GM20000 (cell line): Measurements from ENCODE around the gene PBX1.

Source experiments
- DNase-seq: peaks from one replicate; pipeline ENCODE4 v3.0.0; 2012; ENCODE audit warnings: low spot score
- TF ChIP-seq, protein P1 (sequence below): IDR thresholded peaks from 2 replicates; pipeline ENCODE4 v1.5.1; 2012; ENCODE audit warnings: mild to moderate bottlenecking, control low read depth; ENCODE audit errors: extremely low read depth, missing control alignments

The PBX1 gene

DNA sequence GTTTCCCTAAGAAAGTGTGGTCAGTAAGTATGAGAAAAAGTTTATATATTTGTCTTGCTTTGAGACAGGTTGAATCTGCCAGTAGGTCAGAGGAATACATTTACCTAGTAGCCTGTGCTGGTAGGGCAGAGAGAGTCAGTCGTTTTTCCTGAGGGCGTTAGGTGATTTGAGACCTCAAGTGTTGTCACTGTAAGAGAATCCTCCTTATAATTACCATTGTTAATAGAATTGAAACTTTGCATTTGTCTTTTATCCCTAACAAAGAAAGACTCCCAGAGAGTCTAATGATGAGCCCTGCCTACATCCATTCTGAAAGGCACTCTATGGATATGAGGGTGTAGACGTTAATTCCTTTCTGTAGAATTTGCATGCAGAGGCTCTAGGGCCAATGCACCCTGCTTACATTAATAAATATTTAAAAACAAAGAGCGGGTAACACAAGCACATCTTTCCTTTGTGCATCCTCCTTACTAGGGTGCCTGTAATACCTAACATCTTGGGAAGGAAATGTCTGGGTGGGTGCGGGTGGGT, 16.4 kb downstream of the PBX1 start:
- TF ChIP-seq, protein P1, sequence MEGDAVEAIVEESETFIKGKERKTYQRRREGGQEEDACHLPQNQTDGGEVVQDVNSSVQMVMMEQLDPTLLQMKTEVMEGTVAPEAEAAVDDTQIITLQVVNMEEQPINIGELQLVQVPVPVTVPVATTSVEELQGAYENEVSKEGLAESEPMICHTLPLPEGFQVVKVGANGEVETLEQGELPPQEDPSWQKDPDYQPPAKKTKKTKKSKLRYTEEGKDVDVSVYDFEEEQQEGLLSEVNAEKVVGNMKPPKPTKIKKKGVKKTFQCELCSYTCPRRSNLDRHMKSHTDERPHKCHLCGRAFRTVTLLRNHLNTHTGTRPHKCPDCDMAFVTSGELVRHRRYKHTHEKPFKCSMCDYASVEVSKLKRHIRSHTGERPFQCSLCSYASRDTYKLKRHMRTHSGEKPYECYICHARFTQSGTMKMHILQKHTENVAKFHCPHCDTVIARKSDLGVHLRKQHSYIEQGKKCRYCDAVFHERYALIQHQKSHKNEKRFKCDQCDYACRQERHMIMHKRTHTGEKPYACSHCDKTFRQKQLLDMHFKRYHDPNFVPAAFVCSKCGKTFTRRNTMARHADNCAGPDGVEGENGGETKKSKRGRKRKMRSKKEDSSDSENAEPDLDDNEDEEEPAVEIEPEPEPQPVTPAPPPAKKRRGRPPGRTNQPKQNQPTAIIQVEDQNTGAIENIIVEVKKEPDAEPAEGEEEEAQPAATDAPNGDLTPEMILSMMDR: no peak
- no peak for DNase-seq

DNA sequence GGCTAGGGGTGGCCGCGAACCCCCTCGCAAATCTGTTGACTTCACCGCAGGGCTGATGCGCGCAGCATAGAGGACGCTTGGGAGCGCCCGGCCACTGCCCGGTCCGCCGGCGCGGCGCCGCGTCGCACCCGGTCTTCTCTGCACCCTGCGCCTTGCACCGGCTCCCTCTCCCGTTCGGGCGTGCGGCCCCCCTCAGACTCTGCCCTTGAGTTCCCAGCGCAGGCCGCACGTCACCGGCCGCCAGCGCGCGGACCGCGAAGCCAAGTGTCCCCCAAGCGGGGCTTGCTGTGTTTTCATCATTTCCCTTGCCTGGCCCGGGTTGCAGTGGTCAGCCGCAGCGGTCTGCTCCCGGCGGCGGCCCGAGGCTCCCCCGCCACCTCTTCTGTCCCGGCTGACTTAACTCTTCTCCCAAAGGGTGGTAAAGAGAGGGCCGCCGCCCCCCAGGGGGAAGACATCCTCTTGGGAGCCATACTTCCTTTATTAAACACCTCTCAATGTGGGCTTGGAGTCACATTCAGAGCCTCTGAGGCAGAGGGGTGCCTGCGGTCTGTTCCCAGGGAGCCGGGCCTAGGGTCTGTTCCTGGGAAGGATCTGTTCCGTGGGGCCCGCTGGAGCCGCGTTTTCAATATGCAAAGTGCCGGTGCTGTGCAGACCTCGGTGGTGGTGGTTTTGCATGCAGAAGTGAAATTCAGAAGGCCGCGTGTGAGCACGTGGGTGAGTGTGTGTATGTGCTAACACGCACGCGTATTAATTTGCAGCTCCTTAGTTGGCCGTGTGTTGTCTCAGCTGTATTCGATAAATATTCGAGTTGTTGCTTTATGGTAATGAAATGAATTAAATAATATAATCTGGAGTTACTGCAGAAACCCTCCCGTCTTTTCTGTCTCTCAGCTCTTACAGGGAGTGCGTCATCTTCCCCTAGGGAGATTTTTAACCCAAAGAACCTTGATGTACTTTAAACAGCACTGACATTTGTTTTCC, 17.6 kb downstream of the PBX1 start:
- TF ChIP-seq, protein P1: no peak
- DNase-seq: no peak

DNA sequence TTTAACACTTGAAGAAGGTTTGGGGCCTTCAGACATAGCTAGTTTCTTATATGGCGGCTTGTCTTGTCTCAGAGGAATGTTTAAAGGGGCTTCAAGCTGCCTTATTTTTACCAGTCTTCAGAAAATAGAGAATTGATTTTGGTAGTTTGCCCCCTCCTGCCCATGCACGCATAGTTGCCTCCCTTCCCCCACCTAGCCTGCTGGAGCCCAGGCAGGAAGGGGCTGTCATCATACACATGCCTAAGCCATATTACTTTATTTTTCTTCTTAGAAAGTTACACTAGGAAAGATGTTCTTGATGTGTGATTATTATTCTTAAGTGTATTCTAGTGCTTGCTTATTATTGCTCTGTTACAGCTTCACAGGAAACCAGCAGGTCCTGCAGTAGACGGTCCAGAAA, 18.3 kb downstream of the PBX1 start:
- DNase-seq: no peak
- TF ChIP-seq, protein P1: no peak

GRCh38 chr1:164578479-164579200, 19.7 kb downstream of the PBX1 start:
- TF ChIP-seq, protein P1: no peak
- DNase-seq: no peak

GRCh38 chr1:164579381-164579780, 20.4 kb downstream of the PBX1 start:
- no peak for DNase-seq
- TF ChIP-seq, protein P1: no peak

DNA sequence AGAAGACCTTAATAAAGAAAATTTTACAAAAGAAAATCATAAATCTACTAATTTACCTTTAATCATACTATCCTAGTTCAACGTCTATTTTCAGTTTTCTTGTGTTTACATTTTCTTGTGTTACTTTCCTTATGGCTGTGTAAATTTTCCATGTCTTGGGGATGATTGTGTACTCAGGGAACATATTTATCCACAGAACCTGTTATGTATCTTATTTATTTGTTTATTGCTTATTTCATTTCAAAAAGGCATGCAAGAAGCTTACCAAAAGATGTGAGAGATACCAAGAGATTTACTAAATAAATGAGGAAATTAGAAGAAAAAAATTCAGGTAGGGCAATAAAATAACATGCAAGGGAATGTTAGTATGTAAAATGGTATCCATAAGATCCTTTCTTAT, 22.8 kb downstream of the PBX1 start:
- DNase-seq: no peak
- TF ChIP-seq, protein P1: no peak

DNA sequence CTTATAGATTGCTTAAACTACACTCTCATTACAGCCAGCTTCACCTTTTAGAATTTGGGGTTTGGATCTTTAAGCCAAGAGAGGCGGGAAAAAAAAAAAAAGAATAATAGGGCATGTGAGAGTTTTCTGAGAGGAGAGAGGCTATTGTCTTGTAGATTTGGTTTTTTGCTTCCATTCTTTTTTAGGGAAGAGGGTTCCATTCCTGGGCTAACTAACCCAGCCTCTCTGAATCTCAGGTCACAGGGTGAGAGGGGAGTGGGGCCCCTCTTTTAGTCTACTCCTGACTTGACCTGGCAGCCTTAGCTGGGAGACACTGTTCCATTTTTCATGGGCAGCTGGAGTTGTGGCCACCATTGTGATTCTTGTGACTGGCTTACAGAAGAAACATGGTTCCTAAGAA, 24.2 kb downstream of the PBX1 start:
- no peak for DNase-seq

More for the DNA sequence above, 24.2 kb downstream of the PBX1 start:
- TF ChIP-seq, protein P1: no peak
